K562 (cell line): ENCODE measurements around the gene SCAMP1. TPM values are rescaled to one million over a fixed set of nuclear protein-coding genes. Genes with fewer than 3 reads are reported as not detected.
A peak's percentile ranks its signal among the peaks of the same experiment; 100 is the strongest.

ENCODE experiments used
- ATF1 ChIP-seq, 2 experiments: fragments of 450-650 bp in 1 of 2; IDR thresholded peaks; 2 replicates each; pipeline ENCODE4 v1.6.1; 2016; ENCODE audit warnings: missing compliant biosample characterization in 1 of 2, missing genetic modification characterization in 1 of 2
- BCOR ChIP-seq: fragments of 450-650 bp; IDR thresholded peaks from 2 replicates; pipeline ENCODE4 v1.6.1; 2016
- C11orf30 ChIP-seq: fragments of 450-650 bp; IDR thresholded peaks from 2 replicates; pipeline ENCODE4 v1.6.1; 2016; ENCODE audit warnings: low read depth, mild to moderate bottlenecking
- ELF1 ChIP-seq: fragments of 200-800 bp; sonication (Bioruptor generic); IDR thresholded peaks from 2 replicates; pipeline ENCODE4 v1.6.1; 2016; ENCODE audit warnings: missing genetic modification characterization, missing compliant biosample characterization
- ETS2 ChIP-seq: IDR thresholded peaks from 2 replicates; pipeline ENCODE4 v1.6.1; 2016; ENCODE audit warnings: borderline replicate concordance, missing genetic modification characterization, mild to moderate bottlenecking, moderate library complexity, missing compliant biosample characterization; ENCODE audit not compliant: poor library complexity, severe bottlenecking
- MAFG ChIP-seq: fragments of 450-650 bp; conservative IDR thresholded peaks from 2 replicates; pipeline ENCODE4 v1.6.1; 2016; ENCODE audit warnings: missing genetic modification characterization, missing compliant biosample characterization
- MTA1 ChIP-seq: fragments of 450-650 bp; IDR thresholded peaks from 2 replicates; pipeline ENCODE4 v1.6.1; 2017; ENCODE audit warnings: borderline replicate concordance
- MYC ChIP-seq, 2 experiments: fragments of 250-450 bp in 1 of 2; sonication (Bioruptor Pico) in 1 of 2; IDR thresholded peaks; 2 replicates each; pipeline versions ENCODE4 v1.5.1 to v1.6.1; 2012 to 2021; ENCODE audit warnings: low read depth in 2 of 2, borderline replicate concordance in 1 of 2, improper control_type of control experiment in 1 of 2, low read length in 1 of 2, mild to moderate bottlenecking in 1 of 2, moderate library complexity in 1 of 2
- NCOA1 ChIP-seq: fragments of 450-650 bp; IDR thresholded peaks from 2 replicates; pipeline ENCODE4 v1.6.1; 2016; ENCODE audit warnings: low read depth
- POU5F1 ChIP-seq: fragments of 150-350 bp; IDR thresholded peaks from 2 replicates; pipeline ENCODE4 v1.6.1; 2014; ENCODE audit warnings: borderline replicate concordance, low read length, low read depth, mild to moderate bottlenecking; ENCODE audit not compliant: partially characterized antibody
- SUPT5H ChIP-seq: fragments of 450-650 bp; IDR thresholded peaks from 2 replicates; pipeline ENCODE4 v1.6.1; 2016
- ZNF347 ChIP-seq: fragments of 450-650 bp; formaldehyde crosslinking; IDR thresholded peaks from 2 replicates; pipeline ENCODE4 v1.4.0; 2020; ENCODE audit warnings: low read depth, mild to moderate bottlenecking, moderate library complexity
- ZNF830 ChIP-seq: fragments of 250-450 bp; sonication (Bioruptor Pico); IDR thresholded peaks from 2 replicates; pipeline ENCODE4 v1.5.0; 2021; ENCODE audit warnings: mild to moderate bottlenecking
- polyA plus RNA-seq, 8 experiments: library from polyadenylated mRNA; depleted of rRNA in 4 of 8; stranded (reverse) in 5 of 8; unstranded in 3 of 8; fragments of >200 nt; fragmentation: Nextera tagmentation in 2 of 8; fragmentation: Illumina TruSeq in 1 of 8; extraction: Ambion mirVana in 2 of 8; extraction: Trizol in 1 of 8; gene quantifications; 2 replicates each; pipeline versions ENCODE4 v1.2.1 to v1.2.3, GENCODE V29; 2011 to 2014; ENCODE audit warnings: inconsistent platforms in 1 of 8, missing spikeins in 1 of 8
- total RNA-seq, 7 experiments: library from RNA; depleted of rRNA in 6 of 7; stranded (reverse); fragments of >200 nt in 6 of 7; fragmentation: Illumina TruSeq in 2 of 7; extraction: Trizol in 2 of 7; gene quantifications; 2 replicates each; pipeline versions ENCODE4 v1.2.1 to v1.2.3, GENCODE V29; 2011 to 2021; ENCODE audit warnings: low replicate concordance in 1 of 7
- TF ChIP-seq, protein P1 (sequence below): fragments of 200-400 bp; formaldehyde crosslinking; IDR thresholded peaks from 2 replicates; pipeline ENCODE4 v1.6.1; 2017; ENCODE audit warnings: mild to moderate bottlenecking, low read depth, low read length, moderate library complexity
- TF ChIP-seq, protein P2 (sequence below): fragments of 250-450 bp; sonication (Bioruptor Pico); IDR thresholded peaks from 2 replicates; pipeline ENCODE4 v1.5.0; 2021
- TF ChIP-seq, protein P3 (sequence below): sonication (generic); formaldehyde crosslinking; IDR thresholded peaks from 2 replicates; pipeline ENCODE4 v1.9.0; 2022; ENCODE audit warnings: mild to moderate bottlenecking, missing genetic modification reagents

The SCAMP1 gene
- total and polyA plus RNA-seq, 9 of the 15 experiments (the other 6 are each of a cell fraction or from before 2014, with no cell fraction given): 5.4 to 23.9 (median 13.8) TPM

DNA sequence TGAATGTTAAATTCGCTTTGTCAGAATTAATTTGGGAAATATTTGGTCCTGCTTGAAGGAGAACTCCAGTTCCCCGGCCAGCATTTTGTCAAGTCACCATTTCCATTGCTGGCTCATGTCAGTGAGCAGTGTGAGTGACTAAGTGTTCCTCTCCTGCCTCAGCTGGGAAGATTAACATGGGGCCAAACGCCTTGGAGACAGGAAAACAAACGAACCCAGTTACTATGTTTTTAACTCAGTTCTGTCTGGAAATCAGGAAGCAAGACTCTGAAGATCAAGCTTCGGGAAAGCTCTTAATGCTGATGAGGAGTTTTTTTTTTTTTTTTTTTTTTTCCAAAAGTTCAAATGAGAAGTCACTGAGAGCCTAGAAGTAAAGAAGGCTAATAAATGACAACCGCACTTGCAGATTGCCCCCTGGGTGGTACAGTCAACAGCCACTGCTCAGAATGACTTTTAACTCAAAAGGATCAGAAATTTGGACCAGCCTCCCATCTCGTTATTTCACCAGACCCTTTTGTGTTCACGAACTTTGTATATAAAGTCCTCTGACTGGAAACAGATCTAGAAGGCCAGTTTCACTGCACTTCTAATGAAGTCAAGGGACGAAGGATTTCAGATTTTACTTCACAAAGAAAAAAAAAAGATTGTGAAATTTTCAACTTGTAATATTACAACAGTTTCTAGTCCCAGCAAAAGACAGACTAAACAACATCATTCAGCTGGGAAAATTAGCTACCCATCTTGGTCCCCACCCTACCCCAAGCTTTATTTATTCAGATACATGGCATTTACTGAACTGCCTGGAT is 166.8 kb downstream of the SCAMP1 start (continued):
- TF ChIP-seq POU5F1 (no peak), ZNF347 (CRISPR knock-in tag) (no peak), ZNF830 (CRISPR knock-in tag) (no peak), ETS2 (tag) (no peak), C11orf30 (peak; percentile 98), SUPT5H (no peak), ATF1 (CRISPR knock-in tag; IDR thresholded peaks at IDR 0.05) (no peak), ATF1 (tag; IDR thresholded peaks at IDR 0.05) (0 out of 2 replicates have a peak, but pooled peaks have one; percentile 13), NCOA1 (no peak), MTA1 (0 out of 2 replicates have a peak, but pooled peaks have one; percentile 37), MYC (IDR thresholded peaks at IDR 0.05; ENCODE audit: low read depth, low read length) (0 out of 2 replicates have a peak, but pooled peaks have one; percentile 22), MYC (CRISPR knock-in tag; IDR thresholded peaks at IDR 0.05; ENCODE audit: borderline replicate concordance, low read depth) (no peak), BCOR (no peak), ELF1 (tag) (peak; percentile 66), MAFG (tag) (peak; percentile 98)
- TF ChIP-seq, protein P1, sequence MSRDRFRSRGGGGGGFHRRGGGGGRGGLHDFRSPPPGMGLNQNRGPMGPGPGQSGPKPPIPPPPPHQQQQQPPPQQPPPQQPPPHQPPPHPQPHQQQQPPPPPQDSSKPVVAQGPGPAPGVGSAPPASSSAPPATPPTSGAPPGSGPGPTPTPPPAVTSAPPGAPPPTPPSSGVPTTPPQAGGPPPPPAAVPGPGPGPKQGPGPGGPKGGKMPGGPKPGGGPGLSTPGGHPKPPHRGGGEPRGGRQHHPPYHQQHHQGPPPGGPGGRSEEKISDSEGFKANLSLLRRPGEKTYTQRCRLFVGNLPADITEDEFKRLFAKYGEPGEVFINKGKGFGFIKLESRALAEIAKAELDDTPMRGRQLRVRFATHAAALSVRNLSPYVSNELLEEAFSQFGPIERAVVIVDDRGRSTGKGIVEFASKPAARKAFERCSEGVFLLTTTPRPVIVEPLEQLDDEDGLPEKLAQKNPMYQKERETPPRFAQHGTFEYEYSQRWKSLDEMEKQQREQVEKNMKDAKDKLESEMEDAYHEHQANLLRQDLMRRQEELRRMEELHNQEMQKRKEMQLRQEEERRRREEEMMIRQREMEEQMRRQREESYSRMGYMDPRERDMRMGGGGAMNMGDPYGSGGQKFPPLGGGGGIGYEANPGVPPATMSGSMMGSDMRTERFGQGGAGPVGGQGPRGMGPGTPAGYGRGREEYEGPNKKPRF: no peak
- TF ChIP-seq, protein P2, sequence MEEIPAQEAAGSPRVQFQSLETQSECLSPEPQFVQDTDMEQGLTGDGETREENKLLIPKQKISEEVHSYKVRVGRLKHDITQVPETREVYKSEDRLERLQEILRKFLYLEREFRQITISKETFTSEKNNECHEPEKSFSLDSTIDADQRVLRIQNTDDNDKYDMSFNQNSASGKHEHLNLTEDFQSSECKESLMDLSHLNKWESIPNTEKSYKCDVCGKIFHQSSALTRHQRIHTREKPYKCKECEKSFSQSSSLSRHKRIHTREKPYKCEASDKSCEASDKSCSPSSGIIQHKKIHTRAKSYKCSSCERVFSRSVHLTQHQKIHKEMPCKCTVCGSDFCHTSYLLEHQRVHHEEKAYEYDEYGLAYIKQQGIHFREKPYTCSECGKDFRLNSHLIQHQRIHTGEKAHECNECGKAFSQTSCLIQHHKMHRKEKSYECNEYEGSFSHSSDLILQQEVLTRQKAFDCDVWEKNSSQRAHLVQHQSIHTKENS (CRISPR knock-in tag): no peak
- TF ChIP-seq, protein P3, sequence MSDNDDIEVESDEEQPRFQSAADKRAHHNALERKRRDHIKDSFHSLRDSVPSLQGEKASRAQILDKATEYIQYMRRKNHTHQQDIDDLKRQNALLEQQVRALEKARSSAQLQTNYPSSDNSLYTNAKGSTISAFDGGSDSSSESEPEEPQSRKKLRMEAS (CRISPR knock-in tag): no peak
